Naive thymus-derived CD4-positive, alpha-beta T cell (primary cell): ENCODE results near the gene NNAT. TPM values are rescaled to one million over a fixed set of nuclear protein-coding genes. Genes with fewer than 3 reads are reported as not detected.
A peak's percentile ranks its signal among the peaks of the same experiment; 100 is the strongest.

Experiments used
- ATAC-seq: fragments of 150-1000 bp; cut with Tn5 transposase; 2 replicates; pipeline ENCODE4 v1.10.0; 2021; ENCODE audit warnings: mild to moderate bottlenecking, moderate library complexity
- CTCF ChIA-PET: fragments of 350-600 bp; sonication (Branson Sonifier 250); formaldehyde crosslinking; loops from one replicate; lab custom pipeline; 2021; ENCODE audit warnings: antibody characterized with exemption; lab: Charles Lee
- POLR2A ChIA-PET: fragments of 350-600 bp; sonication (Branson Sonifier 250); formaldehyde crosslinking; loops from one replicate; lab custom pipeline; 2021; ENCODE audit warnings: antibody characterized with exemption, inconsistent platforms; lab: Charles Lee
- DNase-seq, 9 donors: peaks; one replicate each; pipeline versions ENCODE4 v3.0.0 to v3.0.0-alpha.2; 2020 to 2022; ENCODE audit warnings: mixed read lengths in 1 of 9
- H3K27ac ChIP-seq: one replicate; pipeline ENCODE4 v1.7.0; 2013; ENCODE audit warnings: mild to moderate bottlenecking, low read depth, low read length, moderate library complexity
- H3K27me3 ChIP-seq, 2 donors: one replicate each; pipeline ENCODE4 v1.7.0; 2013; ENCODE audit warnings: low read length in 2 of 2, mild to moderate bottlenecking in 2 of 2, moderate library complexity in 2 of 2; ENCODE audit not compliant: control insufficient read depth in 2 of 2, insufficient read depth in 2 of 2
- H3K36me3 ChIP-seq, 3 experiments: 1 replicate in 2 of 3; 2 replicates in 1 of 3; pipeline ENCODE4 v1.7.0; 2013; ENCODE audit warnings: low read length in 3 of 3, mild to moderate bottlenecking in 3 of 3, moderate library complexity in 1 of 3; ENCODE audit not compliant: insufficient read depth in 3 of 3, control insufficient read depth in 2 of 3
- H3K4me1 ChIP-seq, 2 donors: one replicate each; pipeline ENCODE4 v1.7.0; 2013; ENCODE audit warnings: low read length in 2 of 2, mild to moderate bottlenecking in 2 of 2, moderate library complexity in 1 of 2; ENCODE audit not compliant: control insufficient read depth in 2 of 2, insufficient read depth in 2 of 2
- H3K4me3 ChIP-seq: 2 replicates; pipeline ENCODE4 v1.7.0; 2013; ENCODE audit warnings: mild to moderate bottlenecking, low read length
- H3K9me3 ChIP-seq, 3 experiments: 1 replicate in 2 of 3; 2 replicates in 1 of 3; pipeline ENCODE4 v1.7.0; 2013; ENCODE audit warnings: low read length in 3 of 3; ENCODE audit not compliant: control insufficient read depth in 2 of 3
- H3K27ac Mint-ChIP-seq, 9 donors: one replicate each; pipeline ENCODE4 v1.8.0; 2020 to 2022; ENCODE audit warnings: mixed read lengths in 9 of 9, mild to moderate bottlenecking in 8 of 9, moderate library complexity in 5 of 9, inconsistent platforms in 2 of 9
- H3K27me3 Mint-ChIP-seq, 5 donors: one replicate each; pipeline ENCODE4 v1.8.0; 2021 to 2022; ENCODE audit warnings: mixed read lengths in 5 of 5, mild to moderate bottlenecking in 1 of 5
- H3K36me3 Mint-ChIP-seq, 5 donors: one replicate each; pipeline ENCODE4 v1.8.0; 2020 to 2022; ENCODE audit warnings: mixed read lengths in 5 of 5, mild to moderate bottlenecking in 3 of 5, inconsistent platforms in 1 of 5
- H3K4me1 Mint-ChIP-seq, 7 donors: one replicate each; pipeline ENCODE4 v1.8.0; 2020 to 2022; ENCODE audit warnings: mixed read lengths in 7 of 7, mild to moderate bottlenecking in 3 of 7, inconsistent platforms in 1 of 7
- H3K4me3 Mint-ChIP-seq, 10 donors: one replicate each; pipeline ENCODE4 v1.8.0; 2020 to 2022; ENCODE audit warnings: mild to moderate bottlenecking in 10 of 10, mixed read lengths in 10 of 10, moderate library complexity in 6 of 10, inconsistent platforms in 2 of 10
- H3K9me3 Mint-ChIP-seq, 11 donors: one replicate each; pipeline ENCODE4 v1.8.0; 2020 to 2022; ENCODE audit warnings: mixed read lengths in 11 of 11, mild to moderate bottlenecking in 4 of 11, inconsistent platforms in 1 of 11, moderate library complexity in 1 of 11
- intact Hi-C, 2 donors: fragments of 100-400 bp; cut with micrococcal nuclease; formaldehyde crosslinking; loops; one replicate each; pipeline ENCODE4 v1.15.1; 2023
- polyA plus RNA-seq, 2 donors: library from polyadenylated mRNA; unstranded; fragments of 300-500 nt; fragmentation: Illumina TruSeq; gene quantifications; one replicate each; pipeline ENCODE4 v1.2.3, GENCODE V29; 2021
- total RNA-seq, 6 experiments: library from RNA in 5 of 6; stranded (reverse) in 5 of 6; gene quantifications; 1 replicate in 5 of 6; 2 replicates in 1 of 6; pipeline ENCODE4 v1.2.3 and lab custom pipeline; 2021 to 2026

NNAT gene
- total and polyA plus RNA-seq, 7 experiments from 2014 or later = not detected

DNA sequence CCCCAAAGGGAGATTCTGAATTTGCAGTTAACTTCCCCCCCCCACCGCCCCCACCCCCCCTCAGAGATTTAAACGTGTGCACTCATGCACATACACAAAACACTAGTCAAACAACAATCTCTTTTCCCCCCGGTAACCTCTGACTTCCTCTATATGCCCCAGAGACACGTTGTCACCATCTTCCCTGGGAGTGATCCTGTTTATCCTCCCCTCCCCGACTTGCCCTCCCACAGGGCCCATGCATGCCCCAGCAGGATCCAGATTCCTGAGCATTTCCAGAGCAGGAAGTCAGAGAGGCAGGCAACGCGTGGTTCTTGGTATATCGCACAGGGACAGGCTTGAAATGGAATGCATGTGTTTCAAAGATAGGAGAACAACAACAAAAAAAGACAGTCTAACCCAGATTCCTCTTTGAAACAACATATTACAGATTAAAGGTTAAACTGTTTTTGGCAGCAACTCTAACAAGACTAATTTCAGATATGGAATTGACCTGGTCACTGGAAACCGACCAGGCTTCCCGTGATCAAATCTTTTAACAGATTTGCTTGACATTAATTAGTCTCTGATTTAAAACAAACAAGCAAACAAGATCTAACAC lies 5.3 kb downstream of the NNAT start:
- H3K27me3 ChIP-seq = no peaks in the 10 kb centered on the region

DNA sequence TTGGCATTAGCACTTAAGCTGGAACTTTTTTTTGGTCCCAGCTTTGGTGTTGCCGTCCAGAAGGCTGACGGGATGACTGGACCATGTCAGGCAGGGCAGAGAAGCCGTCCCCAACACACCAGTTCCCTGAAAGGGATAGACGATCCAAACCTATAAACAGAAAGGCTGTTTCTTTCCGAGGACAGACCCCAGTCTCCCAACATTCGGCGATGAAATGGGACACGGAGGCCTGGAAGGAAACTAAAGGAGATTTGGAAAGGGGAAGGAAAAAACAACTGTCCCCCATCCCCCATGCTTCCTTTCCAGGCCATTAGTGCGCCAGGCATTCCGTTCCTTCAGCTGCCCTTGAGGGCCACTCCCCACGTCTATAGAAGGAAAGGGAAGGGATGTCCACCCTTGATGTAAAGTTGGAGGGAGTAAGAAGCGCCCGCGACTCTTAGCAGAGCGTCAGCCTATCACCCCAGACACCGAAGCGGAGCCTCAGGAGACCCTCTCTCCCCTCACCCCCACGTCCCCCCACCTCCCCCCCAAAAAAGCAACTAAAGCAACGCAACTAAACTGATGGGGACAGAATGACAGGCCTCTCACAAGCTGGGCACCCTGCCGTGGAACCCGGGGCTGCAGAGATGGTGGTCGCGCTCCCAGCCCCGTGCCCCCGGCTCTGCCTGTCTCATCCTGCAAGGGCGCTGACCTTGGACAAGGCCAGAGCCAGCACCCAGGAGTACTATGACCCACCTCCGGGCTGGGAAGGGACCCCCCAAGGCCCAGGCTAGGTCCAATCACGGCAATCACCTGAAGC lies 6.0 kb downstream of the NNAT start:
- peak overlapping the region; percentile 86 for H3K4me3 ChIP-seq
- intact Hi-C loops = loop anchor here (1.0 to 5.0 kb wide), 9 partner anchors 142 to 1572 kb away; partner anchors contain the start of genes CTNNBL1 (in 1 of the 2), MANBAL (in 1 of the 2), RAB5IF (in 1 of the 2) and RBL1 (in 1 of the 2)
- no peaks in the 10 kb centered on the region for H3K27me3 ChIP-seq
- CTCF ChIA-PET = interaction anchor here (0.6 to 2.1 kb wide), 3 partner anchors 238 to 842 kb away, joined by 3 to 5 read pairs (median 4); partner anchors contain the start of gene MANBAL
- H3K4me1 Mint-ChIP-seq = peaks cover 42 to 55% (median 47%) of the 10 kb centered on the region in 7 donors
- peak overlapping the region; percentile 99 for H3K27ac ChIP-seq
- H3K9me3 ChIP-seq = no peaks in the 10 kb centered on the region
- H3K36me3 ChIP-seq = peaks cover 0 to 6% (median 0%) of the 10 kb centered on the region in 3 experiments
- peaks cover 0 to 2% (median 0%) of the 10 kb centered on the region in 5 donors for H3K27me3 Mint-ChIP-seq
- peak overlapping the region; percentile 98 to 100 (median 99) for H3K27ac Mint-ChIP-seq
- DNase-seq = no peak
- peak overlapping the region; percentile 81 to 95 (median 90) for H3K4me3 Mint-ChIP-seq
- no peak for ATAC-seq
- peaks cover 30 to 35% of the 10 kb centered on the region in 2 donors for H3K4me1 ChIP-seq
- POLR2A ChIA-PET = interaction anchor here (0.8 to 2.4 kb wide), 4 partner anchors 238 to 1573 kb away, joined by 3 to 11 read pairs (median 8); partner anchors contain the start of genes MANBAL, MROH8, RBL1 and RPN2
- H3K36me3 Mint-ChIP-seq = peaks cover 0 to 5% (median 0%) of the 10 kb centered on the region in 5 donors
- H3K9me3 Mint-ChIP-seq = peaks cover 0 to 3% (median 0%) of the 10 kb centered on the region in 11 donors

More for the DNA sequence above, 5.3 kb downstream of the NNAT start:
- intact Hi-C loops = loop anchor here (2.0 to 5.0 kb wide), 6 partner anchors 142 to 1572 kb away; partner anchors contain the start of genes CTNNBL1 (in 1 of the 2), RAB5IF (in 1 of the 2), RBL1 (in 1 of the 2) and SCAND1 (in 1 of the 2)
- CTCF ChIA-PET = interaction anchor here (0.6 to 0.8 kb wide), 2 partner anchors 237 to 842 kb away, joined by 3 to 4 read pairs; partner anchors contain the start of gene MANBAL
- peak overlapping the region; percentile 99 for H3K27ac ChIP-seq
- H3K27ac Mint-ChIP-seq = peak overlapping the region; percentile 98 to 100 (median 99)
- H3K27me3 Mint-ChIP-seq = peaks cover 0 to 5% (median 0%) of the 10 kb centered on the region in 5 donors
- H3K4me1 Mint-ChIP-seq = peaks cover 42 to 61% (median 51%) of the 10 kb centered on the region in 7 donors
- DNase-seq = peak in 1 of 9 donors; percentile 5
- H3K4me3 Mint-ChIP-seq = peak overlapping the region; percentile 81 to 95 (median 90)
- POLR2A ChIA-PET = interaction anchor here (1.5 to 2.4 kb wide), 2 partner anchors 237 kb away, joined by 3 to 11 read pairs; partner anchors contain the start of gene MANBAL
- no peaks in the 10 kb centered on the region for H3K9me3 ChIP-seq
- peaks cover 0 to 5% (median 0%) of the 10 kb centered on the region in 5 donors for H3K36me3 Mint-ChIP-seq
- peak overlapping the region; percentile 86 for H3K4me3 ChIP-seq
- peaks cover 30 to 35% of the 10 kb centered on the region in 2 donors for H3K4me1 ChIP-seq
- H3K9me3 Mint-ChIP-seq = peaks cover 0 to 3% (median 0%) of the 10 kb centered on the region in 11 donors
- no peak for ATAC-seq
- H3K36me3 ChIP-seq = peaks cover 0 to 6% (median 0%) of the 10 kb centered on the region in 3 experiments

DNA sequence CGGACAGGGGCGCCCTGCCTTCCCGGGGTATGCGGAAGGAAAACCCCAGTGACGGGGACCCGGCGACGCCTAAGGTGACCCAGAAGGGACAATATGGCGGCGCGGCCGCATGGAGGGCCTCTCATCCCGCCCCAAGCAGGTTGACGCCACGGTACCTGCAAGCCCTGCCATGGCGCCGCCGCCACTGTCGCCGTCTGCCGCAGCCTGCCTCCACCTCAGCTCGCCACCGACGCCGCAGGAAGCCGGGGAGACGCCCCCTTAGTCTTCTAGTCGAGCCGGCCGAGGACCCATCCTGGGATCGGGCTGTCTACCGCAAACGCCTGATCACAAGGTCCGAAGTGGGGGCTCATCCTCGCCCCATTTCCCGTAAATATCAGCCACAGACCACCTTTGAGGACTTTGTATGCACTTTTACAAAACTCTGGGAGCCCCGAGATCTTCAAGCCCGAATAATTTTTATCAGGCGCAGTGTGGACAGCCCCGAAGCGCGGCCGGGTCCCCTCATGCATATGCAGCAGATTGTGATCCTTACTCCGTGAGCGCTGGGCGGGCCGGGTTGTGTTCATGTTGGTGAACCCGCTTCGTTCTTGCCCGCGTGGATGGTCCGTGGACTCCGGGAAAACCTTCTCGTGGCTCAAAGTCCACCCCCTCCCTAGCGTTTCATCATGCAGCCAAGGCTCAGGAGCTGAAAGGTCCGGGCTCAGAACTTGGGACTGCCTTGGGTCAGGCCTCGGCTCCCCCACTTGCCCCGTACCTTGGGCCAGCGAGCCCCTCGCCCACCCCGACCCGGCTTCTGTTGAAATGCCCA lies 6.8 kb downstream of the NNAT start, which contains the start of gene BLCAP:
TSS of gene BLCAP (minus strand) at position 239 of the 808 bp plus-strand sequence. CDS start 8,702 bp downstream, outside the sequence.
- DNase-seq = peak; percentile 89 to 98 (median 96)
- peaks cover 41 to 52% (median 46%) of the 10 kb centered on the region in 7 donors for H3K4me1 Mint-ChIP-seq
- H3K4me3 Mint-ChIP-seq = peak within 1 kb of the TSS; percentile 81 to 95 (median 90)
- CTCF ChIA-PET = interaction anchor here (0.9 to 4.3 kb wide), 4 partner anchors 143 to 339 kb away, joined by 3 to 22 read pairs (median 4); no protein-coding TSS in a partner anchor
- Histone ChIP-seq H3K4me1 (peaks cover 30 to 35% of the 10 kb centered on the region in 2 donors), H3K4me3 (peak within 1 kb of the TSS; percentile 86), H3K36me3 (peaks cover 0 to 6% (median 0%) of the 10 kb centered on the region in 3 experiments), H3K27me3 (no peaks in the 10 kb centered on the region), H3K27ac (peak within 1 kb of the TSS; percentile 99), H3K9me3 (no peaks in the 10 kb centered on the region)
- ATAC-seq = peak; percentile 96
- POLR2A ChIA-PET = interaction anchor here (0.5 to 2.4 kb wide), 7 partner anchors 146 to 1574 kb away, joined by 3 to 11 read pairs (median 5); partner anchors contain the start of genes MANBAL, MROH8, RBL1 and RPN2
- H3K36me3 Mint-ChIP-seq = peaks cover 0 to 5% (median 0%) of the 10 kb centered on the region in 5 donors
- H3K27ac Mint-ChIP-seq = peak within 1 kb of the TSS; percentile 98 to 100 (median 99)
- H3K9me3 Mint-ChIP-seq = peaks cover 0 to 3% (median 0%) of the 10 kb centered on the region in 11 donors
- intact Hi-C loops = loop anchor here (1.0 to 5.0 kb wide), 10 partner anchors 143 to 1573 kb away; partner anchors contain the start of genes MANBAL (in 2 of the 2), CTNNBL1 (in 1 of the 2), MROH8 (in 1 of the 2) and RAB5IF (in 1 of the 2)
- H3K27me3 Mint-ChIP-seq = peaks cover 0 to 2% (median 0%) of the 10 kb centered on the region in 5 donors

DNA sequence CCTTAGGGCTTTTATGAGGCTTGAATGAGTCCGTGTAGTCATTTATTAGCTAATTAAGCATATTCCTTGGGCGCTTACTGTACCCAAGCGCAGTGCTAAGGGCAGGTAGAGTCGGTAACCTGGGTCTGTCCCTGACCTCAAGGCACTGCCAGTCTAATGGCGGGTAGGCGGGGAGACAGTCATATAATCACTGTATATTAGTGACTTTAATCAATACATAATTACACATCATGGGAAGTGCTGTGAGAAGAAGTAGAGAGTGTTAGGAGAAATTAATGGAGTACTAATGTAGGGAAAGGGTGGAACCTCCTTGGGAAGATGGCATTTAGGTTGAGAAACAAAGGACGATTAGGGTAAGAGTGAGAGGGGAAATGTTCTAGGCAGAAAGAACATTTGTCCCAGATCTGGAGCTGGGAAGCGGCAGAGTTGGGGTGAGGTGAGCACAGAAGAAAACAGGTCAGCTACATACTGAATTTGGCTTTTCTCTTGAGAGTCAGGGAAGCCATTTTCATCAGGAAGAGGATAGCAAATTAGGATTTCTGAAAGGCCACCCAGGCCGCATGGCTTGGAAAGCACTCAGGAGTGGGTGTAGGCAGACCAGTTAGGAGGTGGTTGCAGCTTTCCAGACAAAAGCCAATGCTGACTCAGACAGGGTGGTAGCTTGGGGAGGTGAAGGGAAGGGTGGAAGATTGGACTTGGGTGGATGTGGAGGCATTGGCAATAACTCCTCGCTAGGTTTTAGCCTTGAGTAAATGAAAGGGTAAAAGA lies 7.6 kb downstream of the NNAT start:
- ATAC-seq (no peak), DNase-seq (no peak)
- CTCF ChIA-PET = interaction anchor here (0.9 to 4.3 kb wide), 4 partner anchors 144 to 339 kb away, joined by 3 to 22 read pairs (median 4); no protein-coding TSS in a partner anchor
- H3K27me3 Mint-ChIP-seq = peaks cover 0 to 2% (median 0%) of the 10 kb centered on the region in 5 donors
- peaks cover 36 to 44% (median 42%) of the 10 kb centered on the region in 7 donors for H3K4me1 Mint-ChIP-seq
- peak overlapping the region; percentile 86 for H3K4me3 ChIP-seq
- peak overlapping the region; percentile 81 to 95 (median 90) for H3K4me3 Mint-ChIP-seq
- no peaks in the 10 kb centered on the region for H3K27me3 ChIP-seq
- H3K9me3 Mint-ChIP-seq = peaks cover 0 to 3% (median 0%) of the 10 kb centered on the region in 11 donors
- intact Hi-C loops = loop anchor here (1.0 to 5.0 kb wide), 5 partner anchors 164 to 921 kb away; partner anchors contain the start of genes CTNNBL1 (in 1 of the 2), MANBAL (in 1 of the 2), MROH8 (in 1 of the 2) and RAB5IF (in 1 of the 2)
- H3K27ac Mint-ChIP-seq = peak overlapping the region; percentile 98 to 100 (median 99)
- POLR2A ChIA-PET = interaction anchor here (1.2 to 2.4 kb wide), 4 partner anchors 147 to 350 kb away, joined by 3 to 11 read pairs (median 8); partner anchors contain the start of genes MANBAL, MROH8 and RPN2
- no peaks in the 10 kb centered on the region for H3K9me3 ChIP-seq
- H3K36me3 Mint-ChIP-seq = no peaks in the 10 kb centered on the region
- peaks cover 0 to 6% (median 0%) of the 10 kb centered on the region in 3 experiments for H3K36me3 ChIP-seq
- peak overlapping the region; percentile 99 for H3K27ac ChIP-seq
- peaks cover 28 to 35% of the 10 kb centered on the region in 2 donors for H3K4me1 ChIP-seq
